ENCODE data around the gene FOXJ1.

Gene FOXJ1

DNA sequence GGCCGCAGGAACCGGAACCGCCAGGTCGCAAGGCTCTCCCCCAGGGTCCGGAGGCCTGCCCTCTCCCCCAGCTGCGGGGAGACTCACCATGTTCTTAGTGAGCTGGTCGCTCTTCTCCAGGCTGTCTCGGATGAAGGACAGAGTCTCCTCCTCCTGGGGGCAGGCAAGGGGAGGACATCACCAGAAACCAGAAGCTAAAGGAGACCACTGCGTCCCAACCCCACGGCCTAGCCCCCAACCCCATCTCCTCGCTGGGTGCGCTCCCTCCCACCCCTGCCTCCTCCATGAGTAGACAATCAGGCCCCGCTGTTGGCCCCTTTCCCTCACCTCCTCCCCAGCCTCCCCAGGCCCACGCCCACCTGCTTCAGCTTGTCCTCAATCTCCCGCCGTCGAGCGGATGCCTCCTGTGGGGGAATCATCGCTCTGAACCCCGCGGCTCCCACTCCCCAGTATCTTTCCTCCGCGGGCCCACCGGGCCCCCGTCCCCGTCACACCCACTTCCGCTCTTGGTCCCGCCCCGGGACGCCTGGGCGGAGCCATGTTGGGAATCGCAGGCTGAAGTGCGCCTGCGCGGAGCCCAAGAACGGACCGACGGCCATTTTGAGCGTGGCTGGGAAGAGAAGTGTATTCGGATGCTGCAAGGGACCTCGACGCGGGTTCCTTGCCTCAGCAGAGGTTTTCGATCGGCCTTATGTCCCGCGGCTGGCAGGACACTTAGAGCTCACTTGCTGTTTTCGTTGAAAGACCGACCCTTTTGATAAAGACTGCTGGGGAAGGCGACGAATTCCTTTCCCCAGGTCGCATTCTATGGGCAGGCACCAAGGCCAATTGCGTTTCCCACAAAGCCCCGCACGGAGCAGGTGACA lies 37.5 kb downstream of the FOXJ1 start, which contains the start of gene EXOC7:
TSS of gene EXOC7 (minus strand) at position 514 of the 866 bp plus-strand sequence. CDS start at position 419, 95 bp downstream.
- ChIA-PET POLR2A (interaction anchor here (0.6 to 3.7 kb wide), 6 partner anchors 23 to 323 kb away, joined by 3 to 23 read pairs (median 8); partner anchors contain the start of genes SRP68 and ZACN), CTCF (interaction anchor here (0.7 to 2.4 kb wide), 9 partner anchors 14 to 197 kb away, joined by 3 to 19 read pairs (median 4); no protein-coding TSS in a partner anchor)
- TF ChIP-seq, protein P1, sequence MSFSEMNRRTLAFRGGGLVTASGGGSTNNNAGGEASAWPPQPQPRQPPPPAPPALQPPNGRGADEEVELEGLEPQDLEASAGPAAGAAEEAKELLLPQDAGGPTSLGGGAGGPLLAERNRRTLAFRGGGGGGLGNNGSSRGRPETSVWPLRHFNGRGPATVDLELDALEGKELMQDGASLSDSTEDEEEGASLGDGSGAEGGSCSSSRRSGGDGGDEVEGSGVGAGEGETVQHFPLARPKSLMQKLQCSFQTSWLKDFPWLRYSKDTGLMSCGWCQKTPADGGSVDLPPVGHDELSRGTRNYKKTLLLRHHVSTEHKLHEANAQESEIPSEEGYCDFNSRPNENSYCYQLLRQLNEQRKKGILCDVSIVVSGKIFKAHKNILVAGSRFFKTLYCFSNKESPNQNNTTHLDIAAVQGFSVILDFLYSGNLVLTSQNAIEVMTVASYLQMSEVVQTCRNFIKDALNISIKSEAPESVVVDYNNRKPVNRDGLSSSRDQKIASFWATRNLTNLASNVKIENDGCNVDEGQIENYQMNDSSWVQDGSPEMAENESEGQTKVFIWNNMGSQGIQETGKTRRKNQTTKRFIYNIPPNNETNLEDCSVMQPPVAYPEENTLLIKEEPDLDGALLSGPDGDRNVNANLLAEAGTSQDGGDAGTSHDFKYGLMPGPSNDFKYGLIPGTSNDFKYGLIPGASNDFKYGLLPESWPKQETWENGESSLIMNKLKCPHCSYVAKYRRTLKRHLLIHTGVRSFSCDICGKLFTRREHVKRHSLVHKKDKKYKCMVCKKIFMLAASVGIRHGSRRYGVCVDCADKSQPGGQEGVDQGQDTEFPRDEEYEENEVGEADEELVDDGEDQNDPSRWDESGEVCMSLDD (tag by site-specific recombination; IDR thresholded peaks at IDR 0.05): peak; percentile 92
- TF ChIP-seq, protein P2, sequence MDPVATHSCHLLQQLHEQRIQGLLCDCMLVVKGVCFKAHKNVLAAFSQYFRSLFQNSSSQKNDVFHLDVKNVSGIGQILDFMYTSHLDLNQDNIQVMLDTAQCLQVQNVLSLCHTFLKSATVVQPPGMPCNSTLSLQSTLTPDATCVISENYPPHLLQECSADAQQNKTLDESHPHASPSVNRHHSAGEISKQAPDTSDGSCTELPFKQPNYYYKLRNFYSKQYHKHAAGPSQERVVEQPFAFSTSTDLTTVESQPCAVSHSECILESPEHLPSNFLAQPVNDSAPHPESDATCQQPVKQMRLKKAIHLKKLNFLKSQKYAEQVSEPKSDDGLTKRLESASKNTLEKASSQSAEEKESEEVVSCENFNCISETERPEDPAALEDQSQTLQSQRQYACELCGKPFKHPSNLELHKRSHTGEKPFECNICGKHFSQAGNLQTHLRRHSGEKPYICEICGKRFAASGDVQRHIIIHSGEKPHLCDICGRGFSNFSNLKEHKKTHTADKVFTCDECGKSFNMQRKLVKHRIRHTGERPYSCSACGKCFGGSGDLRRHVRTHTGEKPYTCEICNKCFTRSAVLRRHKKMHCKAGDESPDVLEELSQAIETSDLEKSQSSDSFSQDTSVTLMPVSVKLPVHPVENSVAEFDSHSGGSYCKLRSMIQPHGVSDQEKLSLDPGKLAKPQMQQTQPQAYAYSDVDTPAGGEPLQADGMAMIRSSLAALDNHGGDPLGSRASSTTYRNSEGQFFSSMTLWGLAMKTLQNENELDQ (tag by site-specific recombination; IDR thresholded peaks at IDR 0.05; ENCODE audit: low read depth): no peak
- peak; percentile 69 for TF ChIP-seq KLF16 (tag by site-specific recombination; IDR thresholded peaks at IDR 0.05)
- peak; percentile 58; the same call in 1 of the 2 replicates for TF ChIP-seq ZEB2 (tag by site-specific recombination; IDR thresholded peaks at IDR 0.05)
- TF ChIP-seq, protein P3, sequence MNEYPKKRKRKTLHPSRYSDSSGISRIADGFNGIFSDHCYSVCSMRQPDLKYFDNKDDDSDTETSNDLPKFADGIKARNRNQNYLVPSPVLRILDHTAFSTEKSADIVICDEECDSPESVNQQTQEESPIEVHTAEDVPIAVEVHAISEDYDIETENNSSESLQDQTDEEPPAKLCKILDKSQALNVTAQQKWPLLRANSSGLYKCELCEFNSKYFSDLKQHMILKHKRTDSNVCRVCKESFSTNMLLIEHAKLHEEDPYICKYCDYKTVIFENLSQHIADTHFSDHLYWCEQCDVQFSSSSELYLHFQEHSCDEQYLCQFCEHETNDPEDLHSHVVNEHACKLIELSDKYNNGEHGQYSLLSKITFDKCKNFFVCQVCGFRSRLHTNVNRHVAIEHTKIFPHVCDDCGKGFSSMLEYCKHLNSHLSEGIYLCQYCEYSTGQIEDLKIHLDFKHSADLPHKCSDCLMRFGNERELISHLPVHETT (tag by site-specific recombination; IDR thresholded peaks at IDR 0.05): 0 out of 2 replicates have a peak, but pooled peaks have one; percentile 41
- TF ChIP-seq, protein P4, sequence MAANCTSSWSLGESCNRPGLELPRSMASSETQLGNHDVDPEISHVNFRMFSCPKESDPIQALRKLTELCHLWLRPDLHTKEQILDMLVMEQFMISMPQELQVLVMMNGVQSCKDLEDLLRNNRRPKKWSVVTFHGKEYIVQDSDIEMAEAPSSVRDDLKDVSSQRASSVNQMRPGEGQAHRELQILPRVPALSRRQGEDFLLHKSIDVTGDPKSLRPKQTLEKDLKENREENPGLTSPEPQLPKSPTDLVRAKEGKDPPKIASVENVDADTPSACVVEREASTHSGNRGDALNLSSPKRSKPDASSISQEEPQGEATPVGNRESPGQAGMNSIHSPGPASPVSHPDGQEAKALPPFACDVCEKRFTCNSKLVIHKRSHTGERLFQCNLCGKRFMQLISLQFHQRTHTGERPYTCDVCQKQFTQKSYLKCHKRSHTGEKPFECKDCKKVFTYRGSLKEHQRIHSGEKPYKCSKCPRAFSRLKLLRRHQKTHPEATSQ (tag by site-specific recombination; IDR thresholded peaks at IDR 0.05): 0 out of 2 replicates have a peak, but pooled peaks have one; percentile 37
- no peak for TF ChIP-seq ZNF214 (tag by site-specific recombination; IDR thresholded peaks at IDR 0.05; ENCODE audit: borderline replicate concordance)
- TF ChIP-seq ZNF391 (tag by site-specific recombination; IDR thresholded peaks at IDR 0.05; ENCODE audit: borderline replicate concordance, low read depth): 0 out of 2 replicates have a peak, but pooled peaks have one; percentile 57
- TF ChIP-seq ZNF112 (tag by site-specific recombination; IDR thresholded peaks at IDR 0.05): no peak
- TF ChIP-seq, protein P5, sequence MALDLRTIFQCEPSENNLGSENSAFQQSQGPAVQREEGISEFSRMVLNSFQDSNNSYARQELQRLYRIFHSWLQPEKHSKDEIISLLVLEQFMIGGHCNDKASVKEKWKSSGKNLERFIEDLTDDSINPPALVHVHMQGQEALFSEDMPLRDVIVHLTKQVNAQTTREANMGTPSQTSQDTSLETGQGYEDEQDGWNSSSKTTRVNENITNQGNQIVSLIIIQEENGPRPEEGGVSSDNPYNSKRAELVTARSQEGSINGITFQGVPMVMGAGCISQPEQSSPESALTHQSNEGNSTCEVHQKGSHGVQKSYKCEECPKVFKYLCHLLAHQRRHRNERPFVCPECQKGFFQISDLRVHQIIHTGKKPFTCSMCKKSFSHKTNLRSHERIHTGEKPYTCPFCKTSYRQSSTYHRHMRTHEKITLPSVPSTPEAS (tag by site-specific recombination; IDR thresholded peaks at IDR 0.05): peak; percentile 57; the same call in 1 of the 2 replicates
- peak; percentile 89 for TF ChIP-seq ZFHX2 (tag by site-specific recombination; conservative IDR thresholded peaks at IDR 0.05)
- peak; percentile 58; the same call in 1 of the 2 replicates for TF ChIP-seq SP7 (tag by site-specific recombination; IDR thresholded peaks at IDR 0.05)
- peak; percentile 85 for TF ChIP-seq GLIS2 (tag by site-specific recombination; IDR thresholded peaks at IDR 0.05)
- TF ChIP-seq ZNF76 (tag by site-specific recombination; IDR thresholded peaks at IDR 0.05; ENCODE audit: borderline replicate concordance, low read depth): peak; percentile 57
- no peak for TF ChIP-seq ZNF530 (tag by site-specific recombination; IDR thresholded peaks at IDR 0.05; ENCODE audit: low read depth)
- peak; percentile 55; the same call in 1 of the 2 replicates for TF ChIP-seq ZNF629 (tag by site-specific recombination; IDR thresholded peaks at IDR 0.05)
- no peak for TF ChIP-seq RBAK (tag by site-specific recombination; IDR thresholded peaks at IDR 0.05)
- no peak for TF ChIP-seq TCF7L2 (IDR thresholded peaks at IDR 0.05; ENCODE audit: borderline replicate concordance, low read depth, low read length)
- no peak for TF ChIP-seq ZNF473 (tag by site-specific recombination; IDR thresholded peaks at IDR 0.05)
- TF ChIP-seq, protein P6, sequence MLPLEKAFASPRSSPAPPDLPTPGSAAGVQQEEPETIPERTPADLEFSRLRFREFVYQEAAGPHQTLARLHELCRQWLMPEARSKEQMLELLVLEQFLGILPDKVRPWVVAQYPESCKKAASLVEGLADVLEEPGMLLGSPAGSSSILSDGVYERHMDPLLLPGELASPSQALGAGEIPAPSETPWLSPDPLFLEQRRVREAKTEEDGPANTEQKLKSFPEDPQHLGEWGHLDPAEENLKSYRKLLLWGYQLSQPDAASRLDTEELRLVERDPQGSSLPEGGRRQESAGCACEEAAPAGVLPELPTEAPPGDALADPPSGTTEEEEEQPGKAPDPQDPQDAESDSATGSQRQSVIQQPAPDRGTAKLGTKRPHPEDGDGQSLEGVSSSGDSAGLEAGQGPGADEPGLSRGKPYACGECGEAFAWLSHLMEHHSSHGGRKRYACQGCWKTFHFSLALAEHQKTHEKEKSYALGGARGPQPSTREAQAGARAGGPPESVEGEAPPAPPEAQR (tag by site-specific recombination; IDR thresholded peaks at IDR 0.05): no peak
- no peak for TF ChIP-seq ZNF140 (tag by site-specific recombination; IDR thresholded peaks at IDR 0.05)
- no peak for TF ChIP-seq ZNF830 (tag by site-specific recombination; IDR thresholded peaks at IDR 0.05; ENCODE audit: low read depth)

More for the DNA sequence above, 37.5 kb downstream of the FOXJ1 start, which contains the start of gene EXOC7:
- H3K36me3 ChIP-seq (ENCODE audit: control insufficient read depth in 2 of 2, insufficient read depth in 1 of 2, low read length in 2 of 2): peaks cover 32 to 34% of the 10 kb centered on the region in 2 experiments
- H3K27ac ChIP-seq (ENCODE audit: extremely low read depth, low read depth, low read length): peak within 1 kb of the TSS; percentile 83
- H3K4me3 ChIP-seq (ENCODE audit: low read depth, low read length): peak within 1 kb of the TSS; percentile 71
- 0 out of 2 replicates have a peak, but pooled peaks cover 4% of the 10 kb centered on the region for H3K4me1 ChIP-seq (ENCODE audit: control insufficient read depth, insufficient read depth, low read length)
- H3K9me3 ChIP-seq (ENCODE audit: control insufficient read depth, insufficient read depth, low read depth, low read length): no peaks in the 10 kb centered on the region

All from HEK293 (cell line).